D721Med (cell line): Measurements from ENCODE around the gene FBF1.

Experiments
- DNase-seq: peaks from one replicate; pipeline ENCODE4 v3.0.0; 2011; ENCODE audit warnings: low spot score; ENCODE audit not compliant: insufficient read length
- FAIRE-seq: peaks from 2 replicates; lab custom pipeline; 2011; peaks lifted over from hg19 to GRCh38; lab: Jason Lieb, UNC
- CTCF ChIP-seq: IDR thresholded peaks from 2 replicates; pipeline ENCODE4 v1.5.1; 2012; ENCODE audit warnings: mild to moderate bottlenecking, control low read depth; ENCODE audit not compliant: insufficient read depth; ENCODE audit errors: missing control alignments

FBF1 gene

GRCh38 chr17:75943491-75943890 is 2.6 kb upstream of the FBF1 start:
- no peak for TF ChIP-seq CTCF

GRCh38 chr17:75942473-75942872 is 1.6 kb upstream of the FBF1 start:
- no peak for FAIRE-seq
- no peak for DNase-seq
- TF ChIP-seq CTCF = no peak

More at GRCh38 chr17:75943491-75943890, 2.6 kb upstream of the FBF1 start:
- FAIRE-seq = no peak
- DNase-seq = no peak

- no peak for DNase-seq
- FAIRE-seq = no peak
Observed at GRCh38 chr17:75941442-75941819, 589 bp upstream of the FBF1 start.

GRCh38 chr17:75937652-75938051 is 3.2 kb downstream of the FBF1 start:
- no peak for DNase-seq
- no peak for FAIRE-seq
- no peak for TF ChIP-seq CTCF

More at GRCh38 chr17:75941442-75941819, 589 bp upstream of the FBF1 start:
- no peak for TF ChIP-seq CTCF

- DNase-seq (no peak), FAIRE-seq (no peak)
- no peak for TF ChIP-seq CTCF
Observed at GRCh38 chr17:75933808-75934207, 7.0 kb downstream of the FBF1 start.

- no peak for DNase-seq
- no peak for TF ChIP-seq CTCF
- FAIRE-seq = no peak
Observed at GRCh38 chr17:75932852-75933251, 8.0 kb downstream of the FBF1 start.

- TF ChIP-seq CTCF = no peak
- DNase-seq = no peak
- FAIRE-seq = no peak
Observed at GRCh38 chr17:75931062-75931461, 9.8 kb downstream of the FBF1 start.
